Uterus (tissue), 2 donors: ENCODE results near the gene CTCFL.

Experiments
- POLR2A ChIP-seq, 2 donors: fragments of 450-650 bp; IDR thresholded peaks; one replicate each; pipeline ENCODE4 v1.6.1; 2016; ENCODE audit warnings: antibody characterized with exemption in 2 of 2, mild to moderate bottlenecking in 1 of 2, moderate library complexity in 1 of 2
- TF ChIP-seq, protein P1 (sequence below), 4 experiments: fragments of 200-600 bp in 2 of 4; fragments of 450-650 bp in 2 of 4; sonication (generic) in 2 of 4; IDR thresholded peaks; one replicate each; pipeline ENCODE4 v1.5.1; 2016 to 2019; ENCODE audit warnings: antibody characterized with exemption in 4 of 4, mild to moderate bottlenecking in 2 of 4, moderate library complexity in 1 of 4

DNA sequence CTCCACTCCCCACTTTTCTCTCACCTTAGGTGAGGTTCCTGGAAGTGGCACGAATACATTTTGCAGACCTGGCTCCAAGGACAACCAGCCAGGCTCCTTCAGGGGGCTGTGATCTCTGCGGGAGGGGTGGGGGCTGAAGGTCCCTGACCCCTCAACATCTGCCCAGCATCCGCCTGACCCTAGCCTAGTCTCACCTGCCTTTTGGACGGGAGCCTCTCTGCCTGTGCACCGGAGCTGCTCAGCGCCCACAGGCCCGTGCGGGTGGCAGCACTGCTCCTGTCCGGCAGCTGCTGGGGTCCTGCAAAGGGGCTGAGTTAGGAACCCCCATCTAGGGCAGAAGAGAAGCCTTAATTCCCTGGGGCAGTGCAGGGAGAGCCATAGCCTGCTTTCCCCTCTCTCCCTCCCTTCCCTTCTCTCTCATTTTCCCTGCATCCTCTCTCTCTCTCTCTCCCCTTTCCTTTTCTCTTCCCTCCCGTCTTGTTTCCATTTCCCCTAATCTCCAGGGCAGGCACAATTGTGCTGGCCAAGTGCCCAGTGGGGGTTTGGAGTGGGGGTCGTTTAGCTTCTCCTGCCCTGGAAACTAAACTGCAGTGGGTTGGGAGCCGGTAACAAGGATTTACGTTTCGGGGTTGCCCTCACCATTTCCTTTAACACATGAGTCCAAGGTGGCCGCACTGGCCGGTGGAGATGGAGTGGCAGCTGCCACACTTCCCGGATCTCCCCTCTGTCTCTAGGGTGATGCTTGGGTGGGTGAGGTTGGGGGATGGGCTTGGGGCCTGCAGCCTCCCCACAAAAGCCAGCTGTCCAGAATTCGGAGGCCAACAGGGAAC is 54.1 kb downstream of the CTCFL start:
- TF ChIP-seq, protein P1, sequence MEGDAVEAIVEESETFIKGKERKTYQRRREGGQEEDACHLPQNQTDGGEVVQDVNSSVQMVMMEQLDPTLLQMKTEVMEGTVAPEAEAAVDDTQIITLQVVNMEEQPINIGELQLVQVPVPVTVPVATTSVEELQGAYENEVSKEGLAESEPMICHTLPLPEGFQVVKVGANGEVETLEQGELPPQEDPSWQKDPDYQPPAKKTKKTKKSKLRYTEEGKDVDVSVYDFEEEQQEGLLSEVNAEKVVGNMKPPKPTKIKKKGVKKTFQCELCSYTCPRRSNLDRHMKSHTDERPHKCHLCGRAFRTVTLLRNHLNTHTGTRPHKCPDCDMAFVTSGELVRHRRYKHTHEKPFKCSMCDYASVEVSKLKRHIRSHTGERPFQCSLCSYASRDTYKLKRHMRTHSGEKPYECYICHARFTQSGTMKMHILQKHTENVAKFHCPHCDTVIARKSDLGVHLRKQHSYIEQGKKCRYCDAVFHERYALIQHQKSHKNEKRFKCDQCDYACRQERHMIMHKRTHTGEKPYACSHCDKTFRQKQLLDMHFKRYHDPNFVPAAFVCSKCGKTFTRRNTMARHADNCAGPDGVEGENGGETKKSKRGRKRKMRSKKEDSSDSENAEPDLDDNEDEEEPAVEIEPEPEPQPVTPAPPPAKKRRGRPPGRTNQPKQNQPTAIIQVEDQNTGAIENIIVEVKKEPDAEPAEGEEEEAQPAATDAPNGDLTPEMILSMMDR (IDR thresholded peaks at IDR 0.05): no peak
- no peak for TF ChIP-seq POLR2A (IDR thresholded peaks at IDR 0.05)
